H1 (cell line): Measurements from ENCODE around the gene ADAMTS16. TPM values are rescaled to one million over a fixed set of nuclear protein-coding genes. Genes with fewer than 3 reads are reported as not detected.

Source experiments
- CTCF ChIA-PET: fragments of 300-600 bp; sonication (Branson Sonifier 250); formaldehyde crosslinking; loops from one replicate; lab custom pipeline; 2021; ENCODE audit not compliant: partially characterized antibody; lab: Charles Lee
- POLR2A ChIA-PET: fragments of 300-600 bp; sonication (Branson Sonifier 250); formaldehyde crosslinking; loops from one replicate; lab custom pipeline; 2021; ENCODE audit warnings: inconsistent platforms; ENCODE audit not compliant: partially characterized antibody; lab: Charles Lee
- DNase-seq, 2 experiments: peaks; one replicate each; pipeline versions ENCODE4 v3.0.0 to v3.0.0-alpha.2; 2010 to 2022; ENCODE audit warnings: low spot score in 2 of 2, low read depth in 1 of 2, mixed read lengths in 1 of 2
- FAIRE-seq: peaks from 2 replicates; lab custom pipeline; 2011; peaks lifted over from hg19 to GRCh38; lab: Jason Lieb, UNC
- H2AFZ ChIP-seq: 2 replicates; pipeline ENCODE4 v1.8.1; 2012; ENCODE audit warnings: low read length, inconsistent platforms
- H2AK5ac ChIP-seq: 2 replicates; pipeline ENCODE4 v1.6.1; 2013; ENCODE audit warnings: low read depth, low read length
- H2BK120ac ChIP-seq: replicated peaks from 2 replicates; pipeline ENCODE3; 2013; ENCODE audit warnings: low read depth, low read length, inconsistent platforms
- H2BK12ac ChIP-seq: 2 replicates; pipeline ENCODE4 v1.6.1; 2013; ENCODE audit warnings: low read depth, low read length
- H2BK15ac ChIP-seq: 2 replicates; pipeline ENCODE4 v1.6.1; 2013; ENCODE audit warnings: low read length
- H2BK20ac ChIP-seq: 2 replicates; pipeline ENCODE4 v1.6.1; 2013; ENCODE audit warnings: low read length
- H2BK5ac ChIP-seq: 2 replicates; pipeline ENCODE4 v1.6.1; 2013; ENCODE audit warnings: low read depth, low read length
- H3K14ac ChIP-seq: 2 replicates; pipeline ENCODE4 v1.6.1; 2013; ENCODE audit warnings: inconsistent platforms; ENCODE audit not compliant: insufficient read length
- H3K18ac ChIP-seq: 2 replicates; pipeline ENCODE4 v1.6.1; 2013; ENCODE audit warnings: low read length; ENCODE audit errors: extremely low read depth
- H3K23ac ChIP-seq: 2 replicates; pipeline ENCODE4 v1.6.1; 2013; ENCODE audit warnings: inconsistent platforms; ENCODE audit not compliant: insufficient read length
- H3K23me2 ChIP-seq: 2 replicates; pipeline ENCODE4 v1.6.1; 2013; ENCODE audit warnings: low read depth, low read length
- H3K27ac ChIP-seq: 2 replicates; pipeline ENCODE4 v1.6.1; 2011; ENCODE audit warnings: low read depth, low read length, inconsistent platforms
- H3K27me3 ChIP-seq, 4 experiments: replicated peaks in 1 of 4; 1 replicate in 1 of 4; 2 replicates in 3 of 4; pipeline versions ENCODE4 v1.6.1 to v1.8.1; 2011 to 2013; ENCODE audit warnings: low read length in 3 of 4, mild to moderate bottlenecking in 3 of 4, inconsistent platforms in 2 of 4, mixed read lengths in 2 of 4, moderate library complexity in 1 of 4; ENCODE audit not compliant: control insufficient read depth in 3 of 4, insufficient read depth in 3 of 4; ENCODE audit errors: extremely low read depth in 1 of 4
- H3K36me3 ChIP-seq, 4 experiments: 2 replicates each; pipeline versions ENCODE4 v1.6.1 to v1.8.1; 2011 to 2013; ENCODE audit warnings: mild to moderate bottlenecking in 4 of 4, low read length in 3 of 4, moderate library complexity in 2 of 4, control low read depth in 1 of 4, inconsistent platforms in 1 of 4; ENCODE audit not compliant: insufficient read depth in 4 of 4, control insufficient read depth in 2 of 4
- H3K4ac ChIP-seq: replicated peaks from 2 replicates; pipeline ENCODE3; 2013; ENCODE audit warnings: low read length, low read depth, mixed read lengths, inconsistent platforms; ENCODE audit not compliant: insufficient read length
- H3K4me1 ChIP-seq, 4 experiments: replicated peaks in 1 of 4; 1 replicate in 1 of 4; 2 replicates in 3 of 4; pipeline versions ENCODE4 v1.6.1 to v1.8.1; 2011 to 2013; ENCODE audit warnings: low read length in 3 of 4, inconsistent platforms in 2 of 4, mixed read lengths in 1 of 4; ENCODE audit not compliant: insufficient read depth in 4 of 4, control insufficient read depth in 3 of 4
- H3K4me2 ChIP-seq, 2 experiments: 2 replicates each; pipeline versions ENCODE4 v1.6.1 to v1.8.1; 2011 to 2013; ENCODE audit warnings: low read depth in 2 of 2, low read length in 2 of 2, control low read depth in 1 of 2, inconsistent platforms in 1 of 2, mild to moderate bottlenecking in 1 of 2; ENCODE audit not compliant: insufficient read depth in 1 of 2
- H3K4me3 ChIP-seq, 4 experiments: fragments of 200-600, 300-600 bp in 1 of 4; sonication (generic), shearing (Covaris generic), sonication (Bioruptor Twin) in 1 of 4; 2 replicates each; pipeline versions ENCODE4 v1.5.1 to v1.8.1; 2011 to 2016; ENCODE audit warnings: low read length in 4 of 4, low read depth in 3 of 4, control low read depth in 2 of 4, inconsistent platforms in 2 of 4, mild to moderate bottlenecking in 2 of 4, mixed read lengths in 1 of 4, moderate library complexity in 1 of 4; ENCODE audit not compliant: insufficient read depth in 2 of 4; ENCODE audit errors: extremely low read depth in 1 of 4
- H3K56ac ChIP-seq: replicated peaks from 2 replicates; pipeline ENCODE3; 2013; ENCODE audit warnings: low read depth, mild to moderate bottlenecking, mixed read lengths, low read length, inconsistent platforms; ENCODE audit not compliant: insufficient read length
- H3K79me1 ChIP-seq: 2 replicates; pipeline ENCODE4 v1.6.1; 2013; ENCODE audit warnings: low read depth, low read length, control low read depth
- H3K79me2 ChIP-seq, 2 experiments: 2 replicates each; pipeline versions ENCODE4 v1.6.1 to v1.8.1; 2012 to 2013; ENCODE audit warnings: low read length in 2 of 2, mild to moderate bottlenecking in 2 of 2, inconsistent platforms in 1 of 2; ENCODE audit not compliant: insufficient read depth in 2 of 2, control insufficient read depth in 1 of 2
- H3K9ac ChIP-seq, 4 experiments: replicated peaks in 1 of 4; 1 replicate in 1 of 4; 2 replicates in 3 of 4; pipeline versions ENCODE4 v1.6.1 to v1.8.1; 2011 to 2013; ENCODE audit warnings: low read depth in 3 of 4, low read length in 3 of 4, control low read depth in 2 of 4, mild to moderate bottlenecking in 2 of 4, moderate library complexity in 2 of 4, inconsistent platforms in 1 of 4; ENCODE audit errors: extremely low read depth in 1 of 4
- H3K9me3 ChIP-seq, 2 experiments: 2 replicates each; pipeline versions ENCODE4 v1.6.1 to v1.8.1; 2012 to 2013; ENCODE audit warnings: mild to moderate bottlenecking in 2 of 2, moderate library complexity in 2 of 2, control low read depth in 1 of 2, inconsistent platforms in 1 of 2, low read depth in 1 of 2, low read length in 1 of 2, mixed read lengths in 1 of 2; ENCODE audit not compliant: insufficient read depth in 2 of 2
- H4K20me1 ChIP-seq, 2 experiments: replicated peaks in 1 of 2; 2 replicates each; pipeline versions ENCODE3 to v1.8.1; 2011 to 2013; ENCODE audit warnings: inconsistent platforms in 2 of 2, low read length in 2 of 2, mild to moderate bottlenecking in 1 of 2; ENCODE audit not compliant: insufficient read depth in 2 of 2, control insufficient read depth in 1 of 2
- H4K5ac ChIP-seq: 2 replicates; pipeline ENCODE4 v1.6.1; 2013; ENCODE audit warnings: low read length, low read depth, mixed read lengths, inconsistent platforms; ENCODE audit not compliant: insufficient read length
- H4K8ac ChIP-seq: 2 replicates; pipeline ENCODE4 v1.8.0; 2013; ENCODE audit warnings: mild to moderate bottlenecking, moderate library complexity, low read length, inconsistent platforms; ENCODE audit not compliant: insufficient read depth; ENCODE audit errors: extremely low read depth
- H4K91ac ChIP-seq: replicated peaks from 2 replicates; pipeline ENCODE3; 2013; ENCODE audit warnings: low read length, mixed read lengths, inconsistent platforms; ENCODE audit not compliant: insufficient read length
- CBX5 ChIP-seq: fragments of 300-800, 300-1000 bp; sonication (generic); IDR thresholded peaks from 2 replicates; pipeline ENCODE4 v1.7.1; 2016; ENCODE audit warnings: antibody characterized with exemption, low read length, low read depth
- CREB1 ChIP-seq: IDR thresholded peaks from 2 replicates; pipeline ENCODE4 v1.6.1; 2012; ENCODE audit warnings: inconsistent platforms
- GTF2F1 ChIP-seq: IDR thresholded peaks from 2 replicates; pipeline ENCODE4 v1.6.1; 2012; ENCODE audit warnings: low read depth, low read length, improper control_type of control experiment, borderline replicate concordance
- KDM1A ChIP-seq: fragments of 200-600, 300-600 bp; sonication (generic); IDR thresholded peaks from 2 replicates; pipeline ENCODE4 v1.7.1; 2016; ENCODE audit warnings: mild to moderate bottlenecking, low read length, borderline replicate concordance
- NRF1 ChIP-seq: IDR thresholded peaks from 2 replicates; pipeline ENCODE4 v1.6.1; 2011; ENCODE audit warnings: mild to moderate bottlenecking, low read depth, low read length, improper control_type of control experiment
- RAD21 ChIP-seq, 2 experiments: IDR thresholded peaks in 1 of 2; conservative IDR thresholded peaks in 1 of 2; 2 replicates each; pipeline ENCODE4 v1.6.1; 2011; ENCODE audit warnings: low read depth in 2 of 2, low read length in 2 of 2, improper control_type of control experiment in 1 of 2, inconsistent platforms in 1 of 2, mild to moderate bottlenecking in 1 of 2, moderate library complexity in 1 of 2
- RFX5 ChIP-seq: IDR thresholded peaks from 2 replicates; pipeline ENCODE4 v1.6.1; 2011; ENCODE audit warnings: low read depth, low read length, improper control_type of control experiment, borderline replicate concordance
- RXRA ChIP-seq: IDR thresholded peaks from 2 replicates; pipeline ENCODE4 v1.6.1; 2011; ENCODE audit warnings: low read depth, mild to moderate bottlenecking, low read length, moderate library complexity; ENCODE audit not compliant: insufficient read depth
- SIN3A ChIP-seq, 2 experiments: IDR thresholded peaks in 1 of 2; conservative IDR thresholded peaks in 1 of 2; 2 replicates each; pipeline ENCODE4 v1.6.1; 2011 to 2012; ENCODE audit warnings: low read length in 2 of 2, improper control_type of control experiment in 1 of 2, low read depth in 1 of 2, mild to moderate bottlenecking in 1 of 2
- SP1 ChIP-seq: IDR thresholded peaks from 2 replicates; pipeline ENCODE4 v1.6.1; 2011; ENCODE audit warnings: low read depth, low read length
- SRF ChIP-seq: IDR thresholded peaks from 2 replicates; pipeline ENCODE4 v1.6.1; 2011; ENCODE audit warnings: mild to moderate bottlenecking, low read depth, low read length, moderate library complexity
- TAF7 ChIP-seq: optimal IDR thresholded peaks from 2 replicates; pipeline ENCODE3; 2011; ENCODE audit warnings: low read depth, mild to moderate bottlenecking, inconsistent platforms, low read length, moderate library complexity, borderline replicate concordance
- ZNF274 ChIP-seq: IDR thresholded peaks from 2 replicates; pipeline ENCODE4 v1.7.0; 2012; ENCODE audit warnings: low read length, borderline replicate concordance; ENCODE audit errors: extremely low read depth
- WGBS, 2 experiments: shearing (Covaris generic) in 1 of 2; methylation state at CpG; one replicate each; pipeline versions ENCODE4 v1.1.6 to v1.1.7; 2013 to 2015; ENCODE audit warnings: low lambda C conversion rate in 2 of 2, mixed read lengths in 2 of 2, inconsistent platforms in 1 of 2, low coverage in 1 of 2, missing lambda C conversion rate in 1 of 2; ENCODE audit not compliant: insufficient replicate concordance in 2 of 2, insufficient coverage in 1 of 2, insufficient read length in 1 of 2; ENCODE audit errors: extremely low coverage in 1 of 2, missing lambda C conversion rate in 1 of 2; 5-methylcytosine and 5-hydroxymethylcytosine counted together
- polyA plus RNA-seq, 7 experiments: library from polyadenylated mRNA; depleted of rRNA in 3 of 7; stranded (reverse) in 5 of 7; unstranded in 2 of 7; fragments of >200 nt in 5 of 7; fragments of 200-250 nt in 2 of 7; gene quantifications; 1 replicate in 5 of 7; 2 replicates in 1 of 7; 4 replicates in 1 of 7; pipeline versions ENCODE4 v1.2.1 to v1.2.3, GENCODE V29; 2011 to 2013; ENCODE audit warnings: missing spikeins in 2 of 7, mixed read lengths in 2 of 7
- total RNA-seq: library from RNA; stranded (reverse); fragmentation: NEBNext Ultra II Directional; extraction: Animal tissue kit (Norgen Biotek cat#: 25700); gene quantifications from 2 replicates; pipeline ENCODE4 v1.2.1, GENCODE V29; 2021

The ADAMTS16 gene
- total and polyA plus RNA-seq, 2 of the 8 experiments (the other 6 are each of a cell fraction or from before 2014, with no cell fraction given): 3.7 to 16.0 TPM

- POLR2A ChIA-PET: interaction anchor here (0.8 kb wide), 1 partner anchor 9 kb away, joined by 3 read pairs; no protein-coding TSS in a partner anchor
These were observed 183.4 kb downstream of the ADAMTS16 start for GRCh38 chr5:5323551-5323950.

More at GRCh38 chr5:5323551-5323950, 183.4 kb downstream of the ADAMTS16 start:
- Histone ChIP-seq H2AFZ (no peak overlapping the region), H3K79me2 (no peaks in the 10 kb centered on the region), H2AK5ac (no peak overlapping the region), H2BK5ac (no peak overlapping the region), H3K79me1 (no peaks in the 10 kb centered on the region; the same call in 1 of the 2 replicates), H3K56ac (no peak overlapping the region), H3K23ac (no peak overlapping the region), H4K91ac (no peak overlapping the region), H3K27ac (no peak overlapping the region), H4K5ac (no peak overlapping the region), H3K4me2 (no peak overlapping the region), H3K36me3 (no peaks in the 10 kb centered on the region), H3K27me3 (no peaks in the 10 kb centered on the region), H4K8ac (no peak overlapping the region), H3K4me3 (no peak overlapping the region), H2BK20ac (no peak overlapping the region), H3K23me2 (no peaks in the 10 kb centered on the region), H3K14ac (no peak overlapping the region), H2BK15ac (no peak overlapping the region), H3K4ac (no peak overlapping the region), H3K18ac (no peak overlapping the region), H2BK120ac (no peak overlapping the region), H4K20me1 (no peaks in the 10 kb centered on the region), H3K9me3 (no peaks in the 10 kb centered on the region), H3K4me1 (peaks cover 0 to 14% (median 10%) of the 10 kb centered on the region in 4 experiments; a peak in 6 of 7 replicates), H2BK12ac (no peak overlapping the region), H3K9ac (no peak overlapping the region)
- WGBS, 2 experiments: 84% methylated on average over 2 of the region's 2 CpGs; no CpG with 5 or more reads in 1 of the 2 experiments
- FAIRE-seq (no peak), DNase-seq (no peak)
- TF ChIP-seq KDM1A (no peak), RAD21 (IDR thresholded peaks at IDR 0.05 in 1 of 2, conservative IDR thresholded peaks at IDR 0.05 in 1 of 2; ENCODE audit: low read depth in 2 of 2, low read length in 2 of 2) (no peak), TAF7 (no peak), RXRA (no peak), GTF2F1 (no peak), ZNF274 (no peak), CBX5 (no peak), SRF (no peak), CREB1 (no peak), SIN3A (conservative IDR thresholded peaks at IDR 0.05 in 1 of 2, IDR thresholded peaks at IDR 0.05 in 1 of 2; ENCODE audit: low read depth in 1 of 2, low read length in 2 of 2) (no peak), NRF1 (no peak), SP1 (no peak), RFX5 (no peak)
- CTCF ChIA-PET: interaction anchor here (0.9 to 1.2 kb wide), 3 partner anchors 32 to 382 kb away, joined by 3 read pairs; no protein-coding TSS in a partner anchor
